IMR-90 (cell line): ENCODE measurements around the gene H3-3A. TPM values are rescaled to one million over a fixed set of nuclear protein-coding genes. Genes with fewer than 3 reads are reported as not detected.

Experiments
- ATAC-seq: fragments of 200-7000 bp; cut with Tn5 transposase; 2 replicates; pipeline ENCODE4 v1.9.1; 2020; ENCODE audit warnings: low read depth, mild to moderate bottlenecking, moderate library complexity
- BruUV-seq: library from RNA; stranded (reverse); fragments of 400-500 nt; replicated peaks from 2 replicates; lab custom pipeline; 2021; lab: Mats Ljungman, UMichigan
- CTCF ChIA-PET: fragments of 300-600 bp; formaldehyde crosslinking; extraction: SDS; loops from one replicate; lab custom pipeline; 2021; ENCODE audit warnings: antibody characterized with exemption; lab: Yijun Ruan, JAX
- POLR2A ChIA-PET: fragments of 300-600 bp; sonication (Branson Sonifier 250); formaldehyde crosslinking; loops from one replicate; lab custom pipeline; 2022; ENCODE audit warnings: antibody characterized with exemption; ENCODE audit not compliant: unreplicated experiment; lab: Charles Lee
- DNase-seq: peaks from one replicate; pipeline ENCODE4 v3.0.0; 2013
- H2AFZ ChIP-seq: replicated peaks from 2 replicates; pipeline ENCODE3; 2013; ENCODE audit warnings: low read length, mild to moderate bottlenecking; ENCODE audit not compliant: poor library complexity
- H2AK5ac ChIP-seq: 2 replicates; pipeline ENCODE4 v1.6.1; 2013; ENCODE audit warnings: low read depth, low read length, inconsistent platforms
- H2AK9ac ChIP-seq: replicated peaks from 2 replicates; pipeline ENCODE3; 2013; ENCODE audit warnings: mild to moderate bottlenecking, low read depth, low read length, moderate library complexity; ENCODE audit not compliant: poor library complexity
- H2BK120ac ChIP-seq: 2 replicates; pipeline ENCODE4 v1.6.1; 2013; ENCODE audit warnings: low read depth, low read length, inconsistent platforms
- H2BK15ac ChIP-seq: 3 replicates; pipeline ENCODE4 v1.6.1; 2013; ENCODE audit warnings: low read depth, low read length, inconsistent platforms
- H2BK20ac ChIP-seq: 2 replicates; pipeline ENCODE4 v1.6.1; 2013; ENCODE audit warnings: low read depth, mild to moderate bottlenecking, inconsistent platforms, low read length, moderate library complexity
- H2BK5ac ChIP-seq: 2 replicates; pipeline ENCODE4 v1.6.1; 2013; ENCODE audit warnings: mild to moderate bottlenecking, low read depth, low read length, inconsistent platforms; ENCODE audit not compliant: poor library complexity, severe bottlenecking
- H3K14ac ChIP-seq: replicated peaks from 2 replicates; pipeline ENCODE4 v1.6.1; 2013; ENCODE audit warnings: low read depth, low read length, inconsistent platforms
- H3K18ac ChIP-seq: 2 replicates; pipeline ENCODE4 v1.6.1; 2013; ENCODE audit warnings: low read depth, low read length, control low read depth
- H3K23ac ChIP-seq: 2 replicates; pipeline ENCODE4 v1.6.1; 2013; ENCODE audit warnings: low read depth, low read length, inconsistent platforms
- H3K27ac ChIP-seq: 2 replicates; pipeline ENCODE4 v1.5.1; 2013; ENCODE audit warnings: mild to moderate bottlenecking, control low read depth, low read length; ENCODE audit not compliant: insufficient read depth
- H3K27me3 ChIP-seq: 2 replicates; pipeline ENCODE4 v1.6.1; 2013; ENCODE audit warnings: low read length; ENCODE audit not compliant: control insufficient read depth, insufficient read depth
- H3K36me3 ChIP-seq: 2 replicates; pipeline ENCODE4 v1.6.1; 2013; ENCODE audit warnings: low read length, mixed read lengths; ENCODE audit not compliant: control insufficient read depth, insufficient read depth
- H3K4ac ChIP-seq: 2 replicates; pipeline ENCODE4 v1.6.1; 2013; ENCODE audit warnings: low read depth, low read length, inconsistent platforms
- H3K4me1 ChIP-seq: 2 replicates; pipeline ENCODE4 v1.6.1; 2013; ENCODE audit warnings: low read length, mixed read lengths; ENCODE audit not compliant: control insufficient read depth, insufficient read depth
- H3K4me2 ChIP-seq: 2 replicates; pipeline ENCODE4 v1.6.1; 2013; ENCODE audit warnings: low read depth, mild to moderate bottlenecking, control low read depth, low read length, moderate library complexity
- H3K4me3 ChIP-seq: 2 replicates; pipeline ENCODE4 v1.5.1; 2013; ENCODE audit warnings: low read depth, mild to moderate bottlenecking, control low read depth, low read length, moderate library complexity; ENCODE audit not compliant: insufficient read depth
- H3K56ac ChIP-seq: 2 replicates; pipeline ENCODE4 v1.6.1; 2013; ENCODE audit warnings: low read length, inconsistent platforms; ENCODE audit not compliant: insufficient read depth; ENCODE audit errors: extremely low read depth
- H3K79me1 ChIP-seq, 2 experiments: 2 replicates each; pipeline ENCODE4 v1.6.1; 2013; ENCODE audit warnings: low read length in 2 of 2, inconsistent platforms in 1 of 2, low read depth in 1 of 2
- H3K9ac ChIP-seq: 2 replicates; pipeline ENCODE4 v1.6.1; 2013; ENCODE audit warnings: low read depth, low read length, control low read depth
- H3K9me1 ChIP-seq: 2 replicates; pipeline ENCODE4 v1.6.1; 2013; ENCODE audit warnings: low read length, inconsistent platforms; ENCODE audit not compliant: insufficient read depth
- H3K9me3 ChIP-seq: 2 replicates; pipeline ENCODE4 v1.6.1; 2013; ENCODE audit warnings: low read length; ENCODE audit not compliant: control insufficient read depth, insufficient read depth
- H4K20me1 ChIP-seq: 2 replicates; pipeline ENCODE4 v1.6.1; 2013; ENCODE audit warnings: low read length, inconsistent platforms; ENCODE audit not compliant: insufficient read depth
- H4K5ac ChIP-seq: 2 replicates; pipeline ENCODE4 v1.6.1; 2013; ENCODE audit warnings: mild to moderate bottlenecking, low read depth, low read length, control low read depth
- H4K8ac ChIP-seq, 2 experiments: 2 replicates each; pipeline ENCODE4 v1.6.1; 2013; ENCODE audit warnings: low read depth in 2 of 2, low read length in 2 of 2, control low read depth in 1 of 2, inconsistent platforms in 1 of 2
- H4K91ac ChIP-seq: 2 replicates; pipeline ENCODE4 v1.6.1; 2013; ENCODE audit warnings: low read depth, low read length, inconsistent platforms; ENCODE audit not compliant: insufficient read depth
- BHLHE40 ChIP-seq: fragments of 150-350 bp; IDR thresholded peaks from 2 replicates; pipeline ENCODE4 v1.6.1; 2016; ENCODE audit warnings: mild to moderate bottlenecking, low read depth, low read length
- CEBPB ChIP-seq: IDR thresholded peaks from 2 replicates; pipeline ENCODE4 v1.6.1; 2012; ENCODE audit warnings: low read depth, low read length, improper control_type of control experiment
- CHD1 ChIP-seq: IDR thresholded peaks from 2 replicates; pipeline ENCODE4 v1.6.1; 2012; ENCODE audit warnings: low read depth, low read length, improper control_type of control experiment
- FOS ChIP-seq: fragments of 150-350 bp; IDR thresholded peaks from 2 replicates; pipeline ENCODE4 v1.6.1; 2016; ENCODE audit warnings: low read depth, low read length
- MAFK ChIP-seq: IDR thresholded peaks from 2 replicates; pipeline ENCODE4 v1.6.1; 2012; ENCODE audit warnings: low read depth, low read length, improper control_type of control experiment
- MAZ ChIP-seq: IDR thresholded peaks from 2 replicates; pipeline ENCODE4 v1.6.1; 2012; ENCODE audit warnings: low read depth, mild to moderate bottlenecking, low read length, improper control_type of control experiment, moderate library complexity, borderline replicate concordance
- MXI1 ChIP-seq: IDR thresholded peaks from 2 replicates; pipeline ENCODE4 v1.6.1; 2012; ENCODE audit warnings: low read depth, mild to moderate bottlenecking, low read length, moderate library complexity, borderline replicate concordance
- NFE2L2 ChIP-seq: fragments of 150-350 bp; IDR thresholded peaks from 2 replicates; pipeline ENCODE4 v1.6.1; 2016; ENCODE audit warnings: low read depth, mild to moderate bottlenecking, low read length
- POLR2A ChIP-seq: IDR thresholded peaks from 2 replicates; pipeline ENCODE4 v1.6.1; 2012; ENCODE audit warnings: mild to moderate bottlenecking, low read depth, low read length
- RAD21 ChIP-seq: IDR thresholded peaks from 2 replicates; pipeline ENCODE4 v1.6.1; 2012; ENCODE audit warnings: low read length, improper control_type of control experiment
- RCOR1 ChIP-seq: IDR thresholded peaks from 2 replicates; pipeline ENCODE4 v1.6.1; 2012; ENCODE audit warnings: mild to moderate bottlenecking, low read length, improper control_type of control experiment; ENCODE audit not compliant: insufficient replicate concordance
- RFX5 ChIP-seq: IDR thresholded peaks from 2 replicates; pipeline ENCODE4 v1.8.0; 2012; ENCODE audit warnings: low read depth, mild to moderate bottlenecking, low read length, moderate library complexity
- SMC3 ChIP-seq: fragments of 150-350 bp; IDR thresholded peaks from 2 replicates; pipeline ENCODE4 v1.6.1; 2016; ENCODE audit warnings: low read depth, mild to moderate bottlenecking, antibody characterized with exemption, low read length, moderate library complexity
- WGBS, 2 experiments: methylation state at CpG; one replicate each; pipeline versions ENCODE4 v1.1.5 to v1.1.7; 2013; ENCODE audit warnings: missing lambda C conversion rate in 2 of 2; ENCODE audit not compliant: insufficient read length in 1 of 2; ENCODE audit errors: extremely low coverage in 2 of 2; 5-methylcytosine and 5-hydroxymethylcytosine counted together
- dilution Hi-C: fragments of 300-500 bp; cut with HindIII; formaldehyde crosslinking; loops from one replicate; pipeline ENCODE4 v1.14.3; 2018; ENCODE audit warnings: low sequenced_read_pairs; ENCODE audit not compliant: unreplicated experiment
- in situ Hi-C: fragments of 300-500 bp; cut with MboI; formaldehyde crosslinking; loops from 3 replicates; pipeline ENCODE4 v1.14.3; 2019; ENCODE audit warnings: low sequenced_read_pairs, inconsistent platforms, mixed read lengths
- intact Hi-C: fragments of 100-400 bp; cut with micrococcal nuclease; formaldehyde crosslinking; loops from 2 replicates; pipeline ENCODE4 v1.10.0; 2022
- polyA plus RNA-seq, 3 experiments: library from polyadenylated mRNA; depleted of rRNA; stranded (reverse); fragments of >200 nt; gene quantifications; 2 replicates each; pipeline ENCODE4 v1.2.3, GENCODE V29; 2012; ENCODE audit warnings: low replicate concordance in 1 of 3
- total RNA-seq: library from RNA; depleted of rRNA; stranded (reverse); fragments of >200 nt; gene quantifications from 2 replicates; pipeline ENCODE4 v1.2.3, GENCODE V29; 2012
- TF ChIP-seq, protein P1 (sequence below): fragments of 150-350 bp; IDR thresholded peaks from 2 replicates; pipeline ENCODE4 v1.6.1; 2017; ENCODE audit warnings: mild to moderate bottlenecking, antibody characterized with exemption, low read length, low read depth
- TF ChIP-seq, protein P2 (sequence below): conservative IDR thresholded peaks from 2 replicates; pipeline ENCODE4 v1.5.1; 2012; ENCODE audit warnings: mild to moderate bottlenecking, low read depth, low read length, improper control_type of control experiment
- TF ChIP-seq, protein P3 (sequence below): fragments of 150-350 bp; IDR thresholded peaks from 2 replicates; pipeline ENCODE4 v1.6.1; 2016; ENCODE audit warnings: low read depth, mild to moderate bottlenecking, low read length, moderate library complexity, borderline replicate concordance

H3-3A gene
- total and polyA plus RNA-seq, 2 of the 4 experiments (the other 2 are of a cell fraction): 188 to 256 TPM

DNA sequence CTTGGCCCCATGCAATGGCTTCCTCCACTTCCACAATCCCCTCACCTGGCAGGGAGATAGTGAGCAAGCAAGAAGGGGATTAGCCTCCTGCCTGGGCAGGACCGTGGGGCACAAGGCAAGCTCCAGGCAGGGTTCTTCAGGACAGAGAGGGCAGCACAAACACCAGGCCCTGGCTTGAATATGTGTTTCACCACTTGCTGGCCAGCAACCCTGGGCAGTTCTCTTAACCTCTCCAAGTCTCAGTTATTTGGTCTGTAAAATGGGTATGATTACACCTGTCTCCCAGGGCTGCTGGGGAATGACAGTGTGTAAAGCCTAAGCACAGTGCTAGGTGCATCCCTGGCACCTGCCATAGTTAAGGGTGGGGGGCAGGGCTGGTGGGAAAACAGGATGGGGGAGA, 31.9 kb downstream of the H3-3A start:
- Histone ChIP-seq H4K8ac (no peak overlapping the region), H3K36me3 (no peaks in the 10 kb centered on the region), H3K9ac (no peak overlapping the region), H3K56ac (no peak overlapping the region), H3K18ac (no peak overlapping the region), H3K4me3 (no peak overlapping the region), H3K27me3 (peaks cover 8% of the 10 kb centered on the region), H2BK5ac (no peak overlapping the region), H2AK9ac (no peak overlapping the region), H3K23ac (no peak overlapping the region), H3K4me2 (no peak overlapping the region), H3K27ac (no peak overlapping the region), H2BK15ac (no peak overlapping the region), H4K5ac (no peak overlapping the region), H2BK20ac (no peak overlapping the region), H3K4ac (no peak overlapping the region), H3K4me1 (peaks cover 3% of the 10 kb centered on the region; the same call in 1 of the 2 replicates), H4K20me1 (no peaks in the 10 kb centered on the region; the same call in 1 of the 2 replicates), H2BK120ac (no peak overlapping the region), H2AK5ac (no peak overlapping the region), H3K9me1 (no peaks in the 10 kb centered on the region), H3K79me1 (no peaks in the 10 kb centered on the region), H3K14ac (no peak overlapping the region), H3K9me3 (no peaks in the 10 kb centered on the region), H4K91ac (no peak overlapping the region), H2AFZ (no peak overlapping the region)
- TF ChIP-seq CHD1 (no peak), BHLHE40 (no peak), MAZ (no peak), CEBPB (no peak), SMC3 (no peak), RAD21 (no peak), NFE2L2 (no peak), MXI1 (no peak), FOS (no peak), POLR2A (no peak), RCOR1 (no peak), MAFK (no peak), RFX5 (no peak)
- TF ChIP-seq, protein P1, sequence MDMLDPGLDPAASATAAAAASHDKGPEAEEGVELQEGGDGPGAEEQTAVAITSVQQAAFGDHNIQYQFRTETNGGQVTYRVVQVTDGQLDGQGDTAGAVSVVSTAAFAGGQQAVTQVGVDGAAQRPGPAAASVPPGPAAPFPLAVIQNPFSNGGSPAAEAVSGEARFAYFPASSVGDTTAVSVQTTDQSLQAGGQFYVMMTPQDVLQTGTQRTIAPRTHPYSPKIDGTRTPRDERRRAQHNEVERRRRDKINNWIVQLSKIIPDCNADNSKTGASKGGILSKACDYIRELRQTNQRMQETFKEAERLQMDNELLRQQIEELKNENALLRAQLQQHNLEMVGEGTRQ: no peak
- TF ChIP-seq, protein P2, sequence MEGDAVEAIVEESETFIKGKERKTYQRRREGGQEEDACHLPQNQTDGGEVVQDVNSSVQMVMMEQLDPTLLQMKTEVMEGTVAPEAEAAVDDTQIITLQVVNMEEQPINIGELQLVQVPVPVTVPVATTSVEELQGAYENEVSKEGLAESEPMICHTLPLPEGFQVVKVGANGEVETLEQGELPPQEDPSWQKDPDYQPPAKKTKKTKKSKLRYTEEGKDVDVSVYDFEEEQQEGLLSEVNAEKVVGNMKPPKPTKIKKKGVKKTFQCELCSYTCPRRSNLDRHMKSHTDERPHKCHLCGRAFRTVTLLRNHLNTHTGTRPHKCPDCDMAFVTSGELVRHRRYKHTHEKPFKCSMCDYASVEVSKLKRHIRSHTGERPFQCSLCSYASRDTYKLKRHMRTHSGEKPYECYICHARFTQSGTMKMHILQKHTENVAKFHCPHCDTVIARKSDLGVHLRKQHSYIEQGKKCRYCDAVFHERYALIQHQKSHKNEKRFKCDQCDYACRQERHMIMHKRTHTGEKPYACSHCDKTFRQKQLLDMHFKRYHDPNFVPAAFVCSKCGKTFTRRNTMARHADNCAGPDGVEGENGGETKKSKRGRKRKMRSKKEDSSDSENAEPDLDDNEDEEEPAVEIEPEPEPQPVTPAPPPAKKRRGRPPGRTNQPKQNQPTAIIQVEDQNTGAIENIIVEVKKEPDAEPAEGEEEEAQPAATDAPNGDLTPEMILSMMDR: no peak
- TF ChIP-seq, protein P3, sequence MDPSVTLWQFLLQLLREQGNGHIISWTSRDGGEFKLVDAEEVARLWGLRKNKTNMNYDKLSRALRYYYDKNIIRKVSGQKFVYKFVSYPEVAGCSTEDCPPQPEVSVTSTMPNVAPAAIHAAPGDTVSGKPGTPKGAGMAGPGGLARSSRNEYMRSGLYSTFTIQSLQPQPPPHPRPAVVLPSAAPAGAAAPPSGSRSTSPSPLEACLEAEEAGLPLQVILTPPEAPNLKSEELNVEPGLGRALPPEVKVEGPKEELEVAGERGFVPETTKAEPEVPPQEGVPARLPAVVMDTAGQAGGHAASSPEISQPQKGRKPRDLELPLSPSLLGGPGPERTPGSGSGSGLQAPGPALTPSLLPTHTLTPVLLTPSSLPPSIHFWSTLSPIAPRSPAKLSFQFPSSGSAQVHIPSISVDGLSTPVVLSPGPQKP: no peak
- intact Hi-C loops: no loop called here
- dilution Hi-C loops: no loop called here
- DNase-seq (no peak), ATAC-seq (no peak)
- CTCF ChIA-PET: no interaction called here
- WGBS, 2 experiments: no CpG with 5 or more reads among the region's 1 CpG
- POLR2A ChIA-PET: no interaction called here
- in situ Hi-C loops: no loop called here
- no TSS peak for BruUV-seq
